Activated T-cell treated with anti-CD3 and anti-CD28 coated beads for 48 hours (primary cell): ENCODE results near the gene SGMS1.
"Not testable (repeated sequence)": the region's sequence is repeated elsewhere in the genome, so short reads cannot be mapped to it uniquely, and the experiment has no call there.

Experiments
- DNase-seq: peaks from one replicate; pipeline ENCODE4 v3.0.0-alpha.2; 2020; ENCODE audit warnings: low read depth

Gene SGMS1

GRCh38 chr10:50580262-50580891 is 43.4 kb downstream of the SGMS1 start:
- DNase-seq, result no peak

GRCh38 chr10:50579491-50580261 is 44.1 kb downstream of the SGMS1 start:
- DNase-seq, result no peak

- no peak for DNase-seq
These were observed 44.8 kb downstream of the SGMS1 start for GRCh38 chr10:50578949-50579348.

GRCh38 chr10:50577681-50578350 is 45.9 kb downstream of the SGMS1 start:
- no peak for DNase-seq

- no peak for DNase-seq
These were observed 46.7 kb downstream of the SGMS1 start for GRCh38 chr10:50577010-50577409.

GRCh38 chr10:50576245-50576815 is 47.4 kb downstream of the SGMS1 start:
- no peak for DNase-seq

- DNase-seq, result no peak
These were observed 48.1 kb downstream of the SGMS1 start for GRCh38 chr10:50575477-50576244.

- DNase-seq, result no peak
These were observed 48.8 kb downstream of the SGMS1 start for GRCh38 chr10:50574931-50575330.

GRCh38 chr10:50574305-50574704 is 49.5 kb downstream of the SGMS1 start:
- no peak for DNase-seq

GRCh38 chr10:50572017-50572491 is 51.7 kb downstream of the SGMS1 start:
- no peak for DNase-seq

GRCh38 chr10:50568750-50569149 is 55.0 kb downstream of the SGMS1 start:
- DNase-seq, result not testable (repeated sequence)

- DNase-seq, result no peak
These were observed 56.4 kb downstream of the SGMS1 start for GRCh38 chr10:50567384-50567783.

- DNase-seq, result no peak
These were observed 57.6 kb downstream of the SGMS1 start for GRCh38 chr10:50566150-50566549.

- no peak for DNase-seq
These were observed 58.3 kb downstream of the SGMS1 start for GRCh38 chr10:50565301-50566083.

GRCh38 chr10:50563906-50564305 is 59.9 kb downstream of the SGMS1 start:
- no peak for DNase-seq

- DNase-seq, result no peak
These were observed 61.9 kb downstream of the SGMS1 start for GRCh38 chr10:50561816-50562215.

GRCh38 chr10:50561266-50561665 is 62.5 kb downstream of the SGMS1 start:
- DNase-seq, result no peak

- DNase-seq, result no peak
These were observed 63.4 kb downstream of the SGMS1 start for GRCh38 chr10:50560370-50560769.

- no peak for DNase-seq
These were observed 65.4 kb downstream of the SGMS1 start for GRCh38 chr10:50558371-50558770.

GRCh38 chr10:50557130-50557682 is 66.5 kb downstream of the SGMS1 start:
- DNase-seq, result no peak
